Stimulated activated effector memory CD8-positive, alpha-beta T cell treated with anti-CD3 and anti-CD28 coated beads, Interleukin-12 subunit alpha, Interleukin-12 subunit beta, amount 100 ng/mL, for 72 hours (primary cell): ENCODE measurements around the gene SPINK4.

ENCODE experiments used
- ATAC-seq: fragments of 150-1000 bp; cut with Tn5 transposase; 2 replicates; pipeline ENCODE4 v1.10.0; 2021
- DNase-seq, 2 donors: peaks; one replicate each; pipeline ENCODE4 v3.0.0; 2021 to 2022; ENCODE audit warnings: low spot score in 2 of 2
- H3K27ac Mint-ChIP-seq: one replicate; pipeline ENCODE4 v1.8.0; 2022; ENCODE audit warnings: mild to moderate bottlenecking, mixed read lengths
- H3K36me3 Mint-ChIP-seq: one replicate; pipeline ENCODE4 v1.8.0; 2022; ENCODE audit warnings: mild to moderate bottlenecking, mixed read lengths
- H3K4me1 Mint-ChIP-seq: one replicate; pipeline ENCODE4 v1.8.0; 2022; ENCODE audit warnings: mixed read lengths
- H3K4me3 Mint-ChIP-seq: one replicate; pipeline ENCODE4 v1.8.0; 2022; ENCODE audit warnings: mild to moderate bottlenecking, mixed read lengths
- H3K9me3 Mint-ChIP-seq: one replicate; pipeline ENCODE4 v1.8.0; 2022; ENCODE audit warnings: mixed read lengths

The SPINK4 gene

GRCh38 chr9:33239921-33240320 lies at the start of gene SPINK4:
Gene SPINK4, plus strand, starts transcription at chr9:33240167. Its CDS starts 42 bp downstream, at chr9:33240209.
- no peaks in the 10 kb centered on the region for H3K4me1 Mint-ChIP-seq
- ATAC-seq (no peak), DNase-seq (no peak)
- no peaks in the 10 kb centered on the region for H3K9me3 Mint-ChIP-seq
- H3K27ac Mint-ChIP-seq, result no peak within 1 kb of the TSS
- H3K36me3 Mint-ChIP-seq, result no peaks in the 10 kb centered on the region
- H3K4me3 Mint-ChIP-seq, result no peak within 1 kb of the TSS

- no peak overlapping the region for H3K27ac Mint-ChIP-seq
These were observed 47.3 kb upstream of the SPINK4 start for GRCh38 chr9:33192493-33193255.

GRCh38 chr9:33193818-33194217 lies 46.1 kb upstream of the SPINK4 start:
- H3K27ac Mint-ChIP-seq, result no peak overlapping the region
- no peaks in the 10 kb centered on the region for H3K9me3 Mint-ChIP-seq
- H3K4me3 Mint-ChIP-seq, result no peak overlapping the region
- H3K4me1 Mint-ChIP-seq, result no peaks in the 10 kb centered on the region
- ATAC-seq (no peak), DNase-seq (no peak)
- H3K36me3 Mint-ChIP-seq, result no peaks in the 10 kb centered on the region

More at GRCh38 chr9:33192493-33193255, 47.3 kb upstream of the SPINK4 start:
- Mint-ChIP-seq H3K36me3 (no peaks in the 10 kb centered on the region), H3K4me1 (no peaks in the 10 kb centered on the region), H3K9me3 (no peaks in the 10 kb centered on the region), H3K4me3 (no peak overlapping the region)
- ATAC-seq (no peak), DNase-seq (no peak)

- no peak for ATAC-seq
- H3K4me3 Mint-ChIP-seq, result no peak overlapping the region
- DNase-seq, result no peak
- H3K9me3 Mint-ChIP-seq, result no peaks in the 10 kb centered on the region
- H3K4me1 Mint-ChIP-seq, result peaks cover under 1% of the 10 kb centered on the region
- H3K36me3 Mint-ChIP-seq, result no peaks in the 10 kb centered on the region
- no peak overlapping the region for H3K27ac Mint-ChIP-seq
These were observed 43.2 kb upstream of the SPINK4 start for GRCh38 chr9:33196736-33197135.

- Mint-ChIP-seq H3K36me3 (no peaks in the 10 kb centered on the region), H3K4me1 (peaks cover 9% of the 10 kb centered on the region), H3K9me3 (no peaks in the 10 kb centered on the region), H3K27ac (no peak overlapping the region), H3K4me3 (no peak overlapping the region)
- DNase-seq (no peak), ATAC-seq (no peak)
These were observed 42.5 kb upstream of the SPINK4 start for GRCh38 chr9:33197279-33198152.

GRCh38 chr9:33198165-33198564 lies 41.8 kb upstream of the SPINK4 start:
- ATAC-seq (no peak), DNase-seq (no peak)
- H3K9me3 Mint-ChIP-seq, result no peaks in the 10 kb centered on the region
- H3K4me3 Mint-ChIP-seq, result no peak overlapping the region
- H3K4me1 Mint-ChIP-seq, result peaks cover 15% of the 10 kb centered on the region
- no peaks in the 10 kb centered on the region for H3K36me3 Mint-ChIP-seq
- H3K27ac Mint-ChIP-seq, result no peak overlapping the region

GRCh38 chr9:33202018-33202417 lies 37.9 kb upstream of the SPINK4 start:
- peak; percentile 41 for ATAC-seq
- DNase-seq, result no peak
- H3K9me3 Mint-ChIP-seq, result no peaks in the 10 kb centered on the region
- peak overlapping the region; percentile 71 for H3K27ac Mint-ChIP-seq
- no peaks in the 10 kb centered on the region for H3K36me3 Mint-ChIP-seq
- H3K4me1 Mint-ChIP-seq, result peaks cover 15% of the 10 kb centered on the region
- H3K4me3 Mint-ChIP-seq, result peak overlapping the region; percentile 20

- Mint-ChIP-seq H3K27ac (peak overlapping the region; percentile 11), H3K4me3 (peak overlapping the region; percentile 20), H3K9me3 (no peaks in the 10 kb centered on the region), H3K4me1 (peaks cover 15% of the 10 kb centered on the region), H3K36me3 (no peaks in the 10 kb centered on the region)
- ATAC-seq (peak; percentile 95), DNase-seq (peak; percentile 17 to 60)
These were observed 37.3 kb upstream of the SPINK4 start for GRCh38 chr9:33202552-33203201.

GRCh38 chr9:33209394-33209793 lies 30.6 kb upstream of the SPINK4 start:
- Mint-ChIP-seq H3K4me1 (no peaks in the 10 kb centered on the region), H3K4me3 (no peak overlapping the region)
- ATAC-seq, result no peak

GRCh38 chr9:33210006-33210715 lies 29.8 kb upstream of the SPINK4 start:
- H3K4me1 Mint-ChIP-seq, result no peaks in the 10 kb centered on the region
- H3K4me3 Mint-ChIP-seq, result no peak overlapping the region
- H3K36me3 Mint-ChIP-seq, result no peaks in the 10 kb centered on the region
- no peaks in the 10 kb centered on the region for H3K9me3 Mint-ChIP-seq
- ATAC-seq (no peak), DNase-seq (no peak)
- H3K27ac Mint-ChIP-seq, result no peak overlapping the region

More at GRCh38 chr9:33209394-33209793, 30.6 kb upstream of the SPINK4 start:
- H3K36me3 Mint-ChIP-seq, result no peaks in the 10 kb centered on the region
- H3K27ac Mint-ChIP-seq, result no peak overlapping the region
- no peak for DNase-seq
- H3K9me3 Mint-ChIP-seq, result no peaks in the 10 kb centered on the region

GRCh38 chr9:33211695-33212393 lies 28.1 kb upstream of the SPINK4 start:
- Mint-ChIP-seq H3K27ac (no peak overlapping the region), H3K36me3 (no peaks in the 10 kb centered on the region), H3K4me1 (no peaks in the 10 kb centered on the region), H3K9me3 (no peaks in the 10 kb centered on the region), H3K4me3 (no peak overlapping the region)
- ATAC-seq (no peak), DNase-seq (no peak)

- Mint-ChIP-seq H3K27ac (peak overlapping the region; percentile 60), H3K4me3 (no peak overlapping the region), H3K36me3 (no peaks in the 10 kb centered on the region), H3K4me1 (peaks cover 20% of the 10 kb centered on the region), H3K9me3 (no peaks in the 10 kb centered on the region)
- no peak for DNase-seq
- ATAC-seq, result peak; percentile 27
These were observed 19.0 kb upstream of the SPINK4 start for GRCh38 chr9:33220681-33221567.

GRCh38 chr9:33221568-33221884 lies 18.4 kb upstream of the SPINK4 start:
- Mint-ChIP-seq H3K4me3 (no peak overlapping the region), H3K4me1 (peaks cover 22% of the 10 kb centered on the region), H3K9me3 (no peaks in the 10 kb centered on the region), H3K27ac (peak overlapping the region; percentile 60), H3K36me3 (no peaks in the 10 kb centered on the region)
- peak; percentile 25 for ATAC-seq
- DNase-seq, result no peak

GRCh38 chr9:33222031-33222430 lies 17.9 kb upstream of the SPINK4 start:
- Mint-ChIP-seq H3K36me3 (no peaks in the 10 kb centered on the region), H3K4me1 (peaks cover 22% of the 10 kb centered on the region), H3K4me3 (no peak overlapping the region), H3K9me3 (no peaks in the 10 kb centered on the region), H3K27ac (no peak overlapping the region)
- ATAC-seq (no peak), DNase-seq (no peak)
